Large intestine (tissue), 3 donors: Measurements from ENCODE around the gene MEIS1. TPM values are rescaled to one million over a fixed set of nuclear protein-coding genes. Genes with fewer than 3 reads are reported as not detected.

Source experiments
- DNase-seq, 2 donors: peaks; one replicate each; pipeline versions ENCODE4 v3.0.0 to v3.0.0-alpha.2; 2013
- H3K27ac ChIP-seq: one replicate; pipeline ENCODE4 v1.5.1; 2013; ENCODE audit warnings: low read length
- H3K27me3 ChIP-seq: 2 replicates; pipeline ENCODE4 v1.6.1; 2013; ENCODE audit warnings: low read length; ENCODE audit not compliant: control insufficient read depth, insufficient read depth
- H3K36me3 ChIP-seq: 2 replicates; pipeline ENCODE4 v1.6.1; 2013; ENCODE audit warnings: low read length; ENCODE audit not compliant: control insufficient read depth, insufficient read depth
- H3K4me1 ChIP-seq: one replicate; pipeline ENCODE4 v1.6.1; 2013; ENCODE audit warnings: low read length; ENCODE audit not compliant: control insufficient read depth, insufficient read depth
- H3K4me3 ChIP-seq: one replicate; pipeline ENCODE4 v1.5.1; 2013; ENCODE audit warnings: low read length
- H3K9me3 ChIP-seq: one replicate; pipeline ENCODE4 v1.6.1; 2013; ENCODE audit warnings: mild to moderate bottlenecking, low read depth, low read length, moderate library complexity; ENCODE audit not compliant: control insufficient read depth
- WGBS: methylation state at CpG from one replicate; pipeline ENCODE4 v1.1.5; 2013; ENCODE audit warnings: low lambda C conversion rate; ENCODE audit not compliant: insufficient coverage; 5-methylcytosine and 5-hydroxymethylcytosine counted together
- polyA plus RNA-seq: library from polyadenylated mRNA; unstranded; fragments of 120-200 nt; gene quantifications from one replicate; pipeline ENCODE4 v1.2.1, GENCODE V29; 2013

MEIS1 gene
- polyA plus RNA-seq, 1 donor = 34.3 TPM

GRCh38 chr2:66456183-66457041 is 21.5 kb downstream of the MEIS1 start:
- no peaks in the 10 kb centered on the region for H3K4me1 ChIP-seq
- H3K36me3 ChIP-seq = peaks cover 19% of the 10 kb centered on the region
- no peaks in the 10 kb centered on the region for H3K27me3 ChIP-seq
- no peaks in the 10 kb centered on the region for H3K9me3 ChIP-seq
- DNase-seq = no peak
- H3K4me3 ChIP-seq = no peak overlapping the region
- H3K27ac ChIP-seq = no peak overlapping the region
- WGBS = 72% methylated on average over 2 of the region's 7 CpGs

DNA sequence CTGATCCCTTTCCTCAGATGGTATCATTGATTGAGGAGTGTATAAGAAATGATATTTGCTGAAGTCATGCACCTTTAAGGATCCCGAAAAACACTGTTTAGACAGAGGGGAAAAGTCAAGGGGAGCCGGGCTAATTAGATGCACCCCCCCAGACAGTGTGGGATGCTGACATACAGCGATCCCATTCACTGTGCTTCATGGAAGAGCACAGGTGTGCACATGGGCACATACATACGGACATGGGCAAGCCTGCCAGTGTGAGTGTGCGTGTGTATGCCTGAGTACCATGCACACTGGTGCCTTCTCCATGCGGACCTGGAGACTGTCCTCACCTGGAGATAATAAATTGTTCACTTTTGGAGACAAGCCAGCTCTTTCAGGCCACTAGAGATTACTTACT is 22.6 kb downstream of the MEIS1 start:
- Histone ChIP-seq H3K27ac (no peak overlapping the region), H3K4me3 (no peak overlapping the region), H3K9me3 (no peaks in the 10 kb centered on the region), H3K36me3 (peaks cover 23% of the 10 kb centered on the region), H3K4me1 (no peaks in the 10 kb centered on the region), H3K27me3 (no peaks in the 10 kb centered on the region)
- DNase-seq = no peak
- WGBS = no CpG with 5 or more reads among the region's 6 CpGs

DNA sequence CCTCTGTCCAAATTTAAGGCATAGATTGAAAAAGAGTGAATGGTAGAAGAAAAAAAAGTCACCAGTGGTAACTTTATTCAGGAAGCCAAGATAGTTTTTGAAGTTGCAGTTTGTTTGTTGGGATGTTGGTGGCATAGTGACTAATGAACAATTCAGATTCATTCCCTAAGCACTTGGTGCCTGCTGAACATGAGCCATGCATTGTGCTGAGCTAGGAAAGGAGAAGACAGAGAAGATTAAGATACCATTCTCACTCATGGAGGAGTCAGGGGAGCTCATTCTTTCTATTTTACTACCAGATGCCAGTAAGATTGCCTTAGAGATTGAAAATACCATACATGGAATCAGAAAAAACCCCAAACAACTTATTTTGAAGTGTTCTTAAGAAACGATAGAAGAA is 25.1 kb downstream of the MEIS1 start:
- Histone ChIP-seq H3K4me3 (no peak overlapping the region), H3K27ac (no peak overlapping the region), H3K9me3 (no peaks in the 10 kb centered on the region), H3K27me3 (no peaks in the 10 kb centered on the region), H3K4me1 (no peaks in the 10 kb centered on the region), H3K36me3 (peaks cover 29% of the 10 kb centered on the region)
- DNase-seq = no peak
- 80% methylated on average over 1 of the region's 1 CpG for WGBS

DNA sequence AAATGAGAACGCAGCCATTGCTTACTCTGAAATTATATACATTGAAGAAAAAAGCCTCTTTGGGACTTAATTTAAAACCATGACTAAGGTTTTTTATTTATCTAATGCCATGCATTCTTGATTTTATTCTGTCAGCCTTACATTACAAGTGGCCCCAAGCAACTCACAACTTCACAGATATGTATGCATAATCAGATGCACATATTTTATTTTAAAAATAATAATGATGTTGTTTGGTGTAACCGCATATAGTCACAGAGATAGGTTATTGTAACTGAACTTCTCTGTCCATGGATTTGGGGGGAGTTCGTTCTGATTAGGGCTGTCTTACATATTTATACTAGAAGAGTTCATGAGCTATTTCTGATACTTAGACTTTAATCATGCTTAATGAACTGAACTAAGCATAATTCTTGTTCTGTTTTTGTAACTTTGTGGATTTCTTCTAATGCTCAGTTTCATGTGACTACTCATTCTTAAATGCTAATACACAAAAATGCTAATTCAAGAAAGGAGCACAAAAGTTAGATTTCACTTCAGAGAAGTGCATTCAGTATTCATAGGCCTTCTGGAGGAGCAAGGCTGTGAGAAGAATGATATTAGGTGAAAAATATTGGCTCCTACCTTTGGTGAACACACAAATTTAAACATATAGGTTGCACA is 26.2 kb downstream of the MEIS1 start:
- no peaks in the 10 kb centered on the region for H3K9me3 ChIP-seq
- H3K27me3 ChIP-seq = no peaks in the 10 kb centered on the region
- H3K4me1 ChIP-seq = no peaks in the 10 kb centered on the region
- no peak overlapping the region for H3K4me3 ChIP-seq
- 100% methylated on average over 1 of the region's 3 CpGs for WGBS
- H3K27ac ChIP-seq = no peak overlapping the region
- DNase-seq = no peak
- peaks cover 29% of the 10 kb centered on the region for H3K36me3 ChIP-seq

GRCh38 chr2:66461664-66462500 is 27.0 kb downstream of the MEIS1 start:
- no peak overlapping the region for H3K4me3 ChIP-seq
- no peak for DNase-seq
- H3K36me3 ChIP-seq = peaks cover 29% of the 10 kb centered on the region
- H3K9me3 ChIP-seq = no peaks in the 10 kb centered on the region
- H3K27me3 ChIP-seq = no peaks in the 10 kb centered on the region
- H3K27ac ChIP-seq = no peak overlapping the region
- WGBS = 83% methylated on average over 1 of the region's 6 CpGs
- no peaks in the 10 kb centered on the region for H3K4me1 ChIP-seq

GRCh38 chr2:66462501-66462825 is 27.5 kb downstream of the MEIS1 start:
- no CpG with 5 or more reads among the region's 5 CpGs for WGBS
- no peaks in the 10 kb centered on the region for H3K9me3 ChIP-seq
- peaks cover 27% of the 10 kb centered on the region for H3K36me3 ChIP-seq
- H3K27ac ChIP-seq = no peak overlapping the region
- H3K27me3 ChIP-seq = no peaks in the 10 kb centered on the region
- no peaks in the 10 kb centered on the region for H3K4me1 ChIP-seq
- no peak overlapping the region for H3K4me3 ChIP-seq
- DNase-seq = no peak

GRCh38 chr2:66463206-66463755 is 28.4 kb downstream of the MEIS1 start:
- H3K27ac ChIP-seq = no peak overlapping the region
- DNase-seq = no peak
- WGBS = 100% methylated on average over 1 of the region's 3 CpGs
- peaks cover 24% of the 10 kb centered on the region for H3K36me3 ChIP-seq
- no peaks in the 10 kb centered on the region for H3K4me1 ChIP-seq
- H3K4me3 ChIP-seq = no peak overlapping the region
- H3K9me3 ChIP-seq = no peaks in the 10 kb centered on the region
- no peaks in the 10 kb centered on the region for H3K27me3 ChIP-seq

DNA sequence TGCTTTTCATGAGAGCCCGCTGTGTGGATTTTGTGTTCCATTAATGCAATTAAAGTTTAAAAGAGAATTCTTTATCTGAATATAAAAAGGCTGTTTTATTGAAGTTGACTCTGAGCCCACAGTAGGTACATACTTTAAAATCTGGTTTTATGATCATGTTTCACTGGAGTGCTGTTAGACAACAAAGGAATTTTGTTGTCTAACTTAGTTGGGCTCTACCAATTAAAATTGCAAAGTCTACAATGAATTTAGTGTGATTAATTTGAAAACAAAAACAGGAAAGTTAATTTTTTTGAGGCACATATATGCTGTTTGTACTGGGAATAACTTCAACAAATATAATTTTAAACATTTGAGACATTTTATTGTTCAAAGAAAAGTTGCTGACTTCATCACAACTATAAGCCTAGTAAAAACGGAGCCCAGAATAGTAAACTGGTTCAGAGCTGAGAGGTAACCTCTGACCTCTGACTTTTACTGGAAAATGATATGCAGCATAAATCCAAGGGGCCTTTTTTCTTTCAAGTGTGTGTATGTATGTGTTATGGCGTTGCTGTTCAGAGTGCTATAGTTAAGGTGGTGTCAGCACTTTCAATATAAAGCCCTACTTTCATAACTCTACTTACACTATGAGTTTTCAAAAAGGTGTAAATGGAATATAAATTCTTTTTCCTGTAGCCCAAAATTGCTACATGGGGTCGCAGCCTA is 30.2 kb downstream of the MEIS1 start:
- H3K9me3 ChIP-seq = no peaks in the 10 kb centered on the region
- WGBS = no CpG with 5 or more reads among the region's 4 CpGs
- H3K4me1 ChIP-seq = no peaks in the 10 kb centered on the region
- no peak for DNase-seq
- H3K27me3 ChIP-seq = no peaks in the 10 kb centered on the region
- peaks cover 18% of the 10 kb centered on the region for H3K36me3 ChIP-seq
- no peak overlapping the region for H3K4me3 ChIP-seq
- no peak overlapping the region for H3K27ac ChIP-seq

DNA sequence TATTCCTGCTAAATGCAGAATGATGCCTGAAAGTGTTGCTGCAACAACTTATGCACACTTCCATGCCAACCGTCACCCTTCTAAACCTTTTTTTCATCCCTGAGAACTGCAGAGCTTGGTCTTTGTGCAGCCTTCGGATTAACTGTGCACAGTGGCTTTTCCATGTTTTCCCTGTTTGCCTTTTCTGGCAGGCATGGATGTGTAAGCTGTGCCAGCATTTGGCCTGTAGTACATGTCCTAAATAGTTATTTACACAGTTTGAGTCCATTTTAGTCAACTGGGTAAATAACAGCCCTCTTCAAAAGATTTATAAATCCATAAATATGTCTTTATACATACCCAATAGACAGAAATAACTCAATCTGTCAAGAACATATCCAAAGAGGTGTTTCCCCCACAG is 31.5 kb downstream of the MEIS1 start:
- no CpG with 5 or more reads among the region's 2 CpGs for WGBS

GRCh38 chr2:66467718-66468117 is 32.8 kb downstream of the MEIS1 start:
- Histone ChIP-seq H3K9me3 (no peaks in the 10 kb centered on the region), H3K27me3 (no peaks in the 10 kb centered on the region), H3K4me3 (no peak overlapping the region), H3K36me3 (peaks cover 16% of the 10 kb centered on the region), H3K4me1 (no peaks in the 10 kb centered on the region), H3K27ac (no peak overlapping the region)
- DNase-seq = no peak

More for the DNA sequence above, 31.5 kb downstream of the MEIS1 start:
- H3K9me3 ChIP-seq = no peaks in the 10 kb centered on the region
- H3K27me3 ChIP-seq = no peaks in the 10 kb centered on the region
- H3K36me3 ChIP-seq = peaks cover 17% of the 10 kb centered on the region
- H3K4me3 ChIP-seq = no peak overlapping the region
- no peak for DNase-seq
- H3K27ac ChIP-seq = no peak overlapping the region
- H3K4me1 ChIP-seq = no peaks in the 10 kb centered on the region
